HFFc6 (cell line): ENCODE results near the gene NFS1. TPM values are rescaled to one million over a fixed set of nuclear protein-coding genes. Genes with fewer than 3 reads are reported as not detected.
"Not testable (repeated sequence)": the region's sequence is repeated elsewhere in the genome, so short reads cannot be mapped to it uniquely, and the experiment has no call there.

Source experiments
- DNase-seq: peaks from one replicate; pipeline ENCODE4 v3.0.0-alpha.2; 2018
- H3K27ac Mint-ChIP-seq: 2 replicates; pipeline ENCODE4 v1.8.0; 2020; ENCODE audit warnings: mild to moderate bottlenecking, mixed read lengths
- H3K27me3 Mint-ChIP-seq: 2 replicates; pipeline ENCODE4 v1.8.0; 2021; ENCODE audit warnings: mild to moderate bottlenecking, moderate library complexity, mixed read lengths; ENCODE audit not compliant: insufficient read depth
- H3K36me3 Mint-ChIP-seq: 2 replicates; pipeline ENCODE4 v1.8.0; 2021; ENCODE audit warnings: low read depth, mixed read lengths
- H3K4me1 Mint-ChIP-seq: 2 replicates; pipeline ENCODE4 v1.8.0; 2020; ENCODE audit warnings: low read depth, mixed read lengths
- H3K4me3 Mint-ChIP-seq: 2 replicates; pipeline ENCODE4 v1.8.0; 2020; ENCODE audit warnings: mild to moderate bottlenecking, moderate library complexity, mixed read lengths
- H3K9me3 Mint-ChIP-seq: 2 replicates; pipeline ENCODE4 v1.8.0; 2020; ENCODE audit warnings: mild to moderate bottlenecking, mixed read lengths
- CTCF ChIP-seq: fragments of 200-600 bp; sonication (generic); IDR thresholded peaks from 2 replicates; pipeline ENCODE4 v1.5.0; 2021; ENCODE audit warnings: antibody characterized with exemption, mild to moderate bottlenecking
- long read RNA-seq: library from polyadenylated mRNA; unstranded; transcript quantifications from one replicate; pipeline ENCODE4 v2.0.0, GENCODE V29; 2019
- total RNA-seq, 6 experiments: library from RNA; stranded (reverse); fragmentation: NEBNext Ultra II Directional; extraction: Animal tissue kit (Norgen Biotek cat#: 25700); gene quantifications; 2 replicates in 1 of 6; 3 replicates in 5 of 6; pipeline ENCODE4 v1.2.3, GENCODE V29; 2021

The NFS1 gene
- total RNA-seq: 10 to 100 TPM; 28.6 to 40.6 (median 34.6) TPM
- long read RNA-seq, transcript NFS1-203 (13 exons, 3,012 nt): major isoform, 31 of 45 reads
- long read RNA-seq, partial matches to known transcripts: 4 of 45 reads
- long read RNA-seq, other reads (novel, unspliced or antisense): 7 of 45 reads

DNA sequence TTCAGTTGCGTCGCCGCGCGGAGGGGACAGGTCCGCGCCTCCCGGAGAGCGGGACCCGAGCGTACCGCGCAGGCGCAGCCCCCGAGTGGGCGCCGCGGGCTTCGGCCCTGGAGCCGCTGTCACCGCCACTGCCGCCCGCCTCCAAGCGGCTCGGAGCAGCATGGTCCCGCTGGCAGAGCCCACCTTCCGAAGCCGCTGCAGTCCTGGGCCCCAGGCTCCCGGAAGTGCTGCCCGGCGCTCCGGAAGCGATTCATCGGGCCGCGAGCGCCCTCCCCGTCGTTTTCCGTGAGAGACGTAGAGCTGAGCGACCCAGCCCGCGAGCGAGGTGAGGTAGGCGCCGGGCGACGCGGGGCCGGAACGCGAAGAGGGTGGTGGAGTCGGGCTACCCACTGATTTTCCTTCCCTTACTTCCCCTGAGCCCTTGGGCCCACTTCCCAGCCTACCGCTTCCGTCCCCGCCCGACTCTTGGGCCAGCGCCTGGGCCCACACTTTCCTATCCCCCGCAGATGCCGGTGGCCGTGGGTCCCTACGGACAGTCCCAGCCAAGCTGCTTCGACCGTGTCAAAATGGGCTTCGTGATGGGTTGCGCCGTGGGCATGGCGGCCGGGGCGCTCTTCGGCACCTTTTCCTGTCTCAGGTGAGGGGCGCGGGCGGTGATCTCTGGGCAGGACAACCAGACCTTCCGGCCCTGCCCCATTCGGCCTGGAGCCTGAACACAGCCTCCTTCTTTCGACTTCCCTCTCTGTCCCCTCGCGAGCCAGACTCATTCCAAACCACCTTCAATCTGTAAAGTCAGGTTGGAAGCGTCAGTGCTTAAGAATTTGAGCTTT lies at the start of gene NFS1, which contains the start of gene ROMO1:
TSS of gene NFS1 (minus strand) at position 226 of the 830 bp plus-strand sequence. CDS start at position 162, 64 bp downstream.
TSS of gene ROMO1 (plus strand) at position 279 of the 830 bp plus-strand sequence. CDS start at position 507, 228 bp downstream.
- peaks cover 4% of the 10 kb centered on the region; the same call in 1 of the 2 replicates for H3K9me3 Mint-ChIP-seq
- peaks cover 53% of the 10 kb centered on the region for H3K36me3 Mint-ChIP-seq
- H3K27me3 Mint-ChIP-seq: peaks cover 31% of the 10 kb centered on the region
- peak; percentile 77 for DNase-seq
- H3K4me3 Mint-ChIP-seq: peak within 1 kb of the TSS; percentile 92
- peak; percentile 58 for TF ChIP-seq CTCF
- H3K27ac Mint-ChIP-seq: peak within 1 kb of the TSS; percentile 99
- H3K4me1 Mint-ChIP-seq: peaks cover 63% of the 10 kb centered on the region

DNA sequence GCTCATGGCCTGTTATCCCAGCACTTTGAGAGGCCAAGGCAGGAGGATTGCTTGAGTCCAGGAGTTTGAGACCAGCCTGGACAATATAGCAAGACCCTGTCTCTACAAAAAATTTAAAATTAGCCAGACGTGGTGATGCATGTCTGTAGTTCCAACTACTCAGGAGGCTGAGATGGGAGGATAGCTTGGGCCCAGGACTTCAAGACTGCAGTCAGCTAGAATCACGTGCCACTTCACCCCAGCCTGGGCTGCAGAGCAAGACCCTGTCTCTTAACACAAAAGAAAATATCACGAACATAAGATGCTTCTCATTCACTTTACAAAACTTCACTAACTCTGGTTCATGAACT lies 45.3 kb upstream of the NFS1 start:
- peaks cover 37% of the 10 kb centered on the region for H3K4me1 Mint-ChIP-seq
- H3K27me3 Mint-ChIP-seq: peaks cover 15% of the 10 kb centered on the region
- peaks cover 27% of the 10 kb centered on the region for H3K36me3 Mint-ChIP-seq
- not testable (repeated sequence) for H3K9me3 Mint-ChIP-seq, H3K4me3 Mint-ChIP-seq, DNase-seq
- H3K27ac Mint-ChIP-seq: peak overlapping the region; percentile 99; the same call in 1 of the 2 replicates

- H3K27me3 Mint-ChIP-seq: peaks cover 15% of the 10 kb centered on the region
- TF ChIP-seq CTCF: no peak
- H3K36me3 Mint-ChIP-seq: peaks cover 31% of the 10 kb centered on the region
- peaks cover 41% of the 10 kb centered on the region for H3K4me1 Mint-ChIP-seq
- peaks cover 5% of the 10 kb centered on the region for H3K9me3 Mint-ChIP-seq
- H3K27ac Mint-ChIP-seq: peak overlapping the region; percentile 99
- no peak for DNase-seq
- H3K4me3 Mint-ChIP-seq: peak overlapping the region; percentile 97
These were observed 44.7 kb upstream of the NFS1 start for GRCh38 chr20:35743693-35744491.

GRCh38 chr20:35742741-35743523 lies 43.8 kb upstream of the NFS1 start:
- peaks cover 15% of the 10 kb centered on the region for H3K27me3 Mint-ChIP-seq
- peak; percentile 23; the same call in 1 of the 2 replicates for TF ChIP-seq CTCF
- no peak for DNase-seq
- peak overlapping the region; percentile 97 for H3K4me3 Mint-ChIP-seq
- peaks cover 50% of the 10 kb centered on the region for H3K4me1 Mint-ChIP-seq
- peaks cover 41% of the 10 kb centered on the region for H3K36me3 Mint-ChIP-seq
- H3K9me3 Mint-ChIP-seq: peaks cover 5% of the 10 kb centered on the region
- H3K27ac Mint-ChIP-seq: peak overlapping the region; percentile 99

DNA sequence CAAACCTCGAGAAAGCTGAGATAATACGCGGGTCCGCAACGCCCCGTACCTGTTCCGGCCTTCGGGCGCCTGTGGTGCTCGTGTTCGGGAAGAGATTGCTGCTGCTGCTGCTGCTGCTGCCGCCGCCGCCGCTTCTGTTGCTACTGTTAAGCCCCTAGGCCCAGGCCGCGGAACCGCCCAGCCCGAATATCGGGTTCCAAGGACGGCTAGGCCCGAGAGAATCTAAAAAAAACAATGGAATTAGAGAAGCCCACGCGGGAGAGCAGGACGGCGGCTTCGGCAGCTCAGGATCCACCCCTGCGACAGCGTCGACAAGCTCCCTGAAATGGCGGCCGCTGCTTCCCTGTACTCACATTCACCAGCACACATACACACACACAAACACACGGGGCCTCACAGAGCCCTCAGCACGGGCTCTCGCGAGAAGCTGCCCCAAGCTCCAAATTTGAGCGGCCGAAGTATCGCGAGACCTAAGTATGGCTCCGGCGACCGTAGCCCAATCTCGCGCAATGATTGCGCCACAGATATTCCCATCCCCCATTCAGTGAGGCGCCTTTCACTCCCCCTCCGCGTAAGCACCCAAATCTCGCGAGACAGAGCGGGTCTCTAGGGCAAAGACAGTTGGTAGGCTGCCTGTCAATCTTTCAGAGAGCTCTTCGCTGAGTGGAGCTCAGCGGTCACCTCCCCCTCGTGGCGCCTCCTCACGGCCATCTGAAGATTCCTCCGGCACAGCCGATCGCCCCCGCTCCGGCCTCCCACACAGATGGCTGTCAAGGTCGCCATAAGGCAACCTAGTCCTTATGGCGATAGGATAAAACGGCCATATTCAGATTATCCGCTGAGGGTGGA lies 43.0 kb upstream of the NFS1 start, which contains the start of gene RBM39:
TSS of gene RBM39 (minus strand) at position 369 of the 849 bp plus-strand sequence. CDS start 1,386 bp downstream, outside the sequence.
- Mint-ChIP-seq H3K27ac (peak within 1 kb of the TSS; percentile 99), H3K27me3 (peaks cover 15% of the 10 kb centered on the region), H3K4me3 (peak within 1 kb of the TSS; percentile 97), H3K36me3 (peaks cover 44% of the 10 kb centered on the region), H3K9me3 (peaks cover 5% of the 10 kb centered on the region), H3K4me1 (peaks cover 50% of the 10 kb centered on the region)
- peak; percentile 100 for DNase-seq
- TF ChIP-seq CTCF: peak; percentile 70
